Left ventricle myocardium inferior (tissue), 1 donor: Measurements from ENCODE around the gene RERE. TPM values are rescaled to one million over a fixed set of nuclear protein-coding genes. Genes with fewer than 3 reads are reported as not detected.
"Not testable (repeated sequence)": the region's sequence is repeated elsewhere in the genome, so short reads cannot be mapped to it uniquely, and the experiment has no call there.

Experiments used
- DNase-seq: peaks from one replicate; pipeline ENCODE4 v3.0.0-alpha.2; 2020
- H3K27ac ChIP-seq: fragments of 200-600 bp; replicated peaks from 2 replicates; pipeline ENCODE4 v1.8.0; 2021
- H3K27me3 ChIP-seq: fragments of 200-600 bp; 2 replicates; pipeline ENCODE4 v1.8.0; 2021; ENCODE audit warnings: low read depth
- H3K36me3 ChIP-seq: fragments of 200-600 bp; 2 replicates; pipeline ENCODE4 v1.8.0; 2021
- H3K4me1 ChIP-seq: fragments of 200-600 bp; 2 replicates; pipeline ENCODE4 v1.8.0; 2021
- H3K4me3 ChIP-seq: fragments of 200-600 bp; 2 replicates; pipeline ENCODE4 v1.8.0; 2021; ENCODE audit warnings: mild to moderate bottlenecking, moderate library complexity
- H3K9me3 ChIP-seq: fragments of 200-600 bp; replicated peaks from 2 replicates; pipeline ENCODE4 v1.8.0; 2021
- CTCF ChIP-seq: fragments of 200-600 bp; IDR thresholded peaks from 2 replicates; pipeline ENCODE4 v1.8.0; 2021; ENCODE audit warnings: antibody characterized with exemption, mild to moderate bottlenecking, borderline replicate concordance
- intact Hi-C: fragments of 100-400 bp; cut with micrococcal nuclease; formaldehyde crosslinking; loops from one replicate; pipeline ENCODE4 v1.11.0; 2022
- total RNA-seq: library from RNA; stranded (reverse); fragmentation: NEBNext Ultra II Directional; extraction: Animal tissue kit (Norgen Biotek cat#: 25700); gene quantifications from one replicate; pipeline ENCODE4 v1.2.1, GENCODE V29; 2021
- donor health status: DM: no; HTN: yes; CAD: no; lungs with severe emphysema.

RERE gene
- total RNA-seq, 1 donor from 2014 or later = 141 TPM

- Histone ChIP-seq H3K9me3 (no peaks in the 10 kb centered on the region), H3K4me3 (no peak overlapping the region), H3K4me1 (peaks cover 61% of the 10 kb centered on the region), H3K27me3 (no peaks in the 10 kb centered on the region), H3K36me3 (peaks cover 4% of the 10 kb centered on the region), H3K27ac (no peak overlapping the region)
- TF ChIP-seq CTCF = no peak
- DNase-seq = no peak
- intact Hi-C loops = no loop called here
These were observed 191.2 kb downstream of the RERE start for GRCh38 chr1:8625981-8626898.

- H3K4me1 ChIP-seq = peaks cover 57% of the 10 kb centered on the region
- no peaks in the 10 kb centered on the region for H3K9me3 ChIP-seq
These were observed 191.9 kb downstream of the RERE start for GRCh38 chr1:8625491-8625890.

GRCh38 chr1:8623651-8624192 is 193.7 kb downstream of the RERE start:
- H3K27ac ChIP-seq, intact Hi-C loops, H3K36me3 ChIP-seq, H3K4me3 ChIP-seq, H3K27me3 ChIP-seq, DNase-seq, H3K9me3 ChIP-seq: not testable (repeated sequence)
- H3K4me1 ChIP-seq = peaks cover 48% of the 10 kb centered on the region

More at GRCh38 chr1:8625491-8625890, 191.9 kb downstream of the RERE start:
- H3K27ac ChIP-seq = no peak overlapping the region
- H3K4me3 ChIP-seq = no peak overlapping the region
- H3K27me3 ChIP-seq = no peaks in the 10 kb centered on the region
- no peak for DNase-seq
- no peak for TF ChIP-seq CTCF
- intact Hi-C loops = no loop called here
- H3K36me3 ChIP-seq = peaks cover 4% of the 10 kb centered on the region

GRCh38 chr1:8621785-8622348 is 195.6 kb downstream of the RERE start:
- H3K36me3 ChIP-seq, H3K9me3 ChIP-seq, DNase-seq, H3K27me3 ChIP-seq, H3K4me3 ChIP-seq, intact Hi-C loops, H3K27ac ChIP-seq: not testable (repeated sequence)
- H3K4me1 ChIP-seq = peaks cover 34% of the 10 kb centered on the region

- intact Hi-C loops, H3K9me3 ChIP-seq, H3K27ac ChIP-seq, H3K4me3 ChIP-seq, H3K36me3 ChIP-seq, DNase-seq, H3K27me3 ChIP-seq: not testable (repeated sequence)
- H3K4me1 ChIP-seq = peaks cover 26% of the 10 kb centered on the region
These were observed 196.3 kb downstream of the RERE start for GRCh38 chr1:8621034-8621582.

- H3K36me3 ChIP-seq, H3K27me3 ChIP-seq, intact Hi-C loops, DNase-seq, H3K9me3 ChIP-seq, H3K4me3 ChIP-seq, H3K27ac ChIP-seq: not testable (repeated sequence)
- H3K4me1 ChIP-seq = peaks cover 20% of the 10 kb centered on the region
These were observed 197.4 kb downstream of the RERE start for GRCh38 chr1:8619917-8620502.

GRCh38 chr1:8619419-8619818 is 198.0 kb downstream of the RERE start:
- not testable (repeated sequence) for H3K36me3 ChIP-seq, H3K27ac ChIP-seq

GRCh38 chr1:8616791-8617190 is 200.6 kb downstream of the RERE start:
- H3K27ac ChIP-seq, H3K27me3 ChIP-seq, DNase-seq, H3K4me3 ChIP-seq, intact Hi-C loops, H3K9me3 ChIP-seq, H3K36me3 ChIP-seq: not testable (repeated sequence)
- H3K4me1 ChIP-seq = peaks cover 18% of the 10 kb centered on the region

More at GRCh38 chr1:8619419-8619818, 198.0 kb downstream of the RERE start:
- H3K9me3 ChIP-seq, intact Hi-C loops, H3K4me3 ChIP-seq, DNase-seq, H3K27me3 ChIP-seq: not testable (repeated sequence)
- peaks cover 20% of the 10 kb centered on the region for H3K4me1 ChIP-seq

- H3K4me3 ChIP-seq, DNase-seq, H3K27ac ChIP-seq, H3K4me1 ChIP-seq, H3K9me3 ChIP-seq, H3K36me3 ChIP-seq, intact Hi-C loops, H3K27me3 ChIP-seq: not testable (repeated sequence)
These were observed 205.6 kb downstream of the RERE start for GRCh38 chr1:8611634-8612515.
